GM23338 (cell line): ENCODE measurements around the gene KDSR. TPM values are rescaled to one million over a fixed set of nuclear protein-coding genes. Genes with fewer than 3 reads are reported as not detected.

Source experiments
- ATAC-seq: fragments of 200-7000 bp; cut with Tn5 transposase; 3 replicates; pipeline ENCODE4 v1.9.1; 2020
- DNase-seq: peaks from one replicate; pipeline ENCODE4 v3.0.0-alpha.2; 2015; ENCODE audit warnings: low spot score
- H2AFZ ChIP-seq: fragments of 200-600 bp; sonication (generic); 2 replicates; pipeline ENCODE4 v1.8.0; 2016; ENCODE audit warnings: antibody characterized with exemption, mild to moderate bottlenecking, moderate library complexity
- H3F3A ChIP-seq: fragments of 200-600 bp; sonication (generic); replicated peaks from 2 replicates; pipeline ENCODE4 v1.8.0; 2017; ENCODE audit warnings: antibody characterized with exemption, mixed run types, low read depth
- H3K27ac ChIP-seq: fragments of 200-600 bp; sonication (generic); 2 replicates; pipeline ENCODE4 v1.6.1; 2016; ENCODE audit warnings: low read depth
- H3K27me3 ChIP-seq: fragments of 200-600 bp; sonication (generic); 2 replicates; pipeline ENCODE4 v1.8.0; 2016; ENCODE audit warnings: mild to moderate bottlenecking, mixed run types, moderate library complexity; ENCODE audit not compliant: insufficient read depth
- H3K36me3 ChIP-seq: fragments of 200-600 bp; sonication (generic); 2 replicates; pipeline ENCODE4 v1.8.0; 2016; ENCODE audit warnings: mild to moderate bottlenecking; ENCODE audit not compliant: insufficient read depth
- H3K4me1 ChIP-seq: fragments of 200-600 bp; sonication (generic); 2 replicates; pipeline ENCODE4 v1.8.0; 2016; ENCODE audit warnings: mild to moderate bottlenecking, moderate library complexity; ENCODE audit not compliant: insufficient read depth
- H3K4me2 ChIP-seq: fragments of 200-600 bp; sonication (generic); 2 replicates; pipeline ENCODE4 v1.7.1; 2017; ENCODE audit warnings: mixed run types
- H3K4me3 ChIP-seq: fragments of 200-600 bp; sonication (generic); 2 replicates; pipeline ENCODE4 v1.6.1; 2016; ENCODE audit warnings: mixed run types
- H3K79me2 ChIP-seq: fragments of 200-600 bp; sonication (generic); replicated peaks from 2 replicates; pipeline ENCODE4 v1.8.0; 2017; ENCODE audit warnings: mild to moderate bottlenecking; ENCODE audit not compliant: insufficient read depth
- H3K9me2 ChIP-seq: fragments of 200-600 bp; sonication (generic); 2 replicates; pipeline ENCODE4 v1.8.0; 2017; ENCODE audit not compliant: insufficient read depth
- H4K20me1 ChIP-seq: fragments of 200-600 bp; sonication (generic); replicated peaks from 2 replicates; pipeline ENCODE4 v1.8.0; 2017; ENCODE audit warnings: mild to moderate bottlenecking; ENCODE audit not compliant: insufficient read depth
- H3K27ac Mint-ChIP-seq: 2 replicates; pipeline ENCODE4 v1.8.0; 2020; ENCODE audit warnings: inconsistent platforms, mild to moderate bottlenecking, moderate library complexity, mixed read lengths
- H3K27me3 Mint-ChIP-seq: 3 replicates; pipeline ENCODE4 v1.8.0; 2022; ENCODE audit warnings: low read depth, mild to moderate bottlenecking, moderate library complexity, mixed read lengths, inconsistent platforms; ENCODE audit not compliant: insufficient read depth, poor library complexity
- H3K36me3 Mint-ChIP-seq: 3 replicates; pipeline ENCODE4 v1.8.0; 2021; ENCODE audit warnings: low read depth, mild to moderate bottlenecking, inconsistent platforms, moderate library complexity, mixed read lengths
- H3K4me1 Mint-ChIP-seq: 3 replicates; pipeline ENCODE4 v1.8.0; 2020; ENCODE audit warnings: mild to moderate bottlenecking, inconsistent platforms, mixed read lengths
- H3K4me3 Mint-ChIP-seq: 3 replicates; pipeline ENCODE4 v1.8.0; 2021; ENCODE audit warnings: moderate library complexity, mild to moderate bottlenecking, inconsistent platforms, mixed read lengths
- H3K9me3 Mint-ChIP-seq: 3 replicates; pipeline ENCODE4 v1.8.0; 2020; ENCODE audit warnings: moderate library complexity, mild to moderate bottlenecking, inconsistent platforms, mixed read lengths
- CREB1 ChIP-seq: fragments of 250-450 bp; sonication (Bioruptor Pico); IDR thresholded peaks from 2 replicates; pipeline ENCODE4 v1.5.0; 2020; ENCODE audit warnings: low read depth, mild to moderate bottlenecking, moderate library complexity
- EZH2 ChIP-seq: fragments of 200-600 bp; sonication (generic); IDR thresholded peaks from one replicate; pipeline ENCODE4 v1.8.0; 2017; ENCODE audit warnings: antibody characterized with exemption, mild to moderate bottlenecking, low read depth; ENCODE audit not compliant: unreplicated experiment
- POLR2AphosphoS5 ChIP-seq: IDR thresholded peaks from 2 replicates; pipeline ENCODE4 v1.6.1; 2016; ENCODE audit warnings: antibody characterized with exemption, low read depth
- REST ChIP-seq: IDR thresholded peaks from one replicate; pipeline ENCODE4 v1.6.1; 2018; ENCODE audit warnings: antibody characterized with exemption; ENCODE audit not compliant: unreplicated experiment
- STAT1 ChIP-seq: IDR thresholded peaks from one replicate; pipeline ENCODE4 v1.6.1; 2016; ENCODE audit warnings: antibody characterized with exemption; ENCODE audit not compliant: unreplicated experiment
- ZNF114 ChIP-seq: fragments of 250-450 bp; sonication (Bioruptor Pico); IDR thresholded peaks from 2 replicates; pipeline ENCODE4 v1.5.0; 2020; ENCODE audit warnings: mild to moderate bottlenecking, moderate library complexity
- ZNF462 ChIP-seq: fragments of 250-450 bp; sonication (Bioruptor Pico); IDR thresholded peaks from 2 replicates; pipeline ENCODE4 v1.5.0; 2020; ENCODE audit warnings: mild to moderate bottlenecking, moderate library complexity
- polyA plus RNA-seq: library from polyadenylated mRNA; unstranded; fragments of >200 nt; fragmentation: Nextera tagmentation; extraction: Ambion mirVana; gene quantifications from 2 replicates; pipeline ENCODE4 v1.2.1, GENCODE V29; 2016
- total RNA-seq: library from RNA; depleted of rRNA; stranded (reverse); fragments of >200 nt; shearing (Covaris generic); gene quantifications from 2 replicates; pipeline ENCODE4 v1.2.3, GENCODE V29; 2014

The KDSR gene
- total and polyA plus RNA-seq, 2 experiments from 2014 or later = 23.7 to 36.3 TPM

DNA sequence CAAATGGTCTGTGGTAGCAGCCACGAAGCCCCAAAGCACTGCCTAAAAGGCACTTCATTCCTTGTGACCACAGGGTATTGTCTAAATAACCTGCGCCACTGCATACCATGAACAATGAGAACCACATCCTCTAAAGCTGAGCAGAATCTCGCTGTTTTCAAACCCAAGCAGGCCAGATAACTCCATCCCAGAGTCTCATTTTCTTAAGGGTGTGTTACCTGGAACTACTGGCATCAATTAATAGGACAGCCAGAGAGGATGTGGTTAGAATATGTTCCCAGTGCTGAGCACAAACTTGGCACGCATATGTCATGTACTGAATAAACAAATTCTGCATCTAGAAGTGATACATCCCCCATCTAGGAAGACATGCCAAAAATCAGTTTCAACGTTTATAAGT lies 42.3 kb upstream of the KDSR start:
- Histone ChIP-seq H3K36me3 (peaks cover 15% of the 10 kb centered on the region; the same call in 1 of the 2 replicates), H3K79me2 (peaks cover 34% of the 10 kb centered on the region), H3K9me2 (no peaks in the 10 kb centered on the region), H4K20me1 (peaks cover 6% of the 10 kb centered on the region; the same call in 1 of the 2 replicates), H3K4me2 (no peak overlapping the region), H3K27ac (no peak overlapping the region), H3F3A (no peaks in the 10 kb centered on the region), H3K4me1 (no peaks in the 10 kb centered on the region), H3K27me3 (no peaks in the 10 kb centered on the region), H2AFZ (no peak overlapping the region), H3K4me3 (no peak overlapping the region)
- Mint-ChIP-seq H3K4me1 (no peaks in the 10 kb centered on the region), H3K27ac (no peak overlapping the region), H3K36me3 (peaks cover 38% of the 10 kb centered on the region; the same call in 2 of the 3 replicates), H3K9me3 (no peaks in the 10 kb centered on the region), H3K4me3 (no peak overlapping the region), H3K27me3 (no peaks in the 10 kb centered on the region)
- ATAC-seq (no peak), DNase-seq (no peak)
- no peak for TF ChIP-seq ZNF114 (CRISPR knock-in tag)
- TF ChIP-seq STAT1 = no peak
- no peak for TF ChIP-seq CREB1 (CRISPR knock-in tag)

DNA sequence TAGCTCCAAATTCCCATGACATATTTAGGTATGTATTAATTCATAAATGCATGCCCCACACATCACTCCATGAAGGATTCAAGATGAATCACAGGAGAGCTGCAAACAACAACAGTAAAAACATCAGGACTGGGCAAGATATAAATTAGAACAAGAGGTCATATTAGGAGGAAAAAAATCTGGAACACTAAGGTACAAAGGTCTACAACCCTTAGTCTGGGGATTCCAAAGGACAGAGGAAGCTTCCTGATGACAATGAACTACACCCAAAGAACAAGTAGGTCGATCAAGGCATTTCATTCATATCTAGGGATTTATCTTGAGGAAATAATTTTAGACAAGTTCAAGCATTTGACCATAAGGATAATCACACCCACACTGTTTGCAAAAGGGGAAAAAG lies 40.7 kb upstream of the KDSR start:
- no peak overlapping the region for H3K27ac ChIP-seq
- no peak overlapping the region for H3K4me3 ChIP-seq
- no peak for DNase-seq
- no peaks in the 10 kb centered on the region for H3K9me2 ChIP-seq
- no peak for TF ChIP-seq STAT1
- TF ChIP-seq REST = no peak
- no peak for TF ChIP-seq ZNF462 (CRISPR knock-in tag)
- TF ChIP-seq ZNF114 (CRISPR knock-in tag) = no peak
- TF ChIP-seq EZH2 = no peak
- TF ChIP-seq POLR2AphosphoS5 = no peak
- Mint-ChIP-seq H3K4me1 (no peaks in the 10 kb centered on the region), H3K27ac (no peak overlapping the region), H3K27me3 (no peaks in the 10 kb centered on the region), H3K9me3 (no peaks in the 10 kb centered on the region), H3K4me3 (no peak overlapping the region), H3K36me3 (peaks cover 36% of the 10 kb centered on the region; the same call in 2 of the 3 replicates)
- H3K79me2 ChIP-seq = peaks cover 18% of the 10 kb centered on the region
- H2AFZ ChIP-seq = no peak overlapping the region
- no peaks in the 10 kb centered on the region for H3F3A ChIP-seq
- H3K36me3 ChIP-seq = peaks cover 13% of the 10 kb centered on the region; the same call in 1 of the 2 replicates
- H3K27me3 ChIP-seq = no peaks in the 10 kb centered on the region
- H3K4me2 ChIP-seq = no peak overlapping the region
- H4K20me1 ChIP-seq = peaks cover 6% of the 10 kb centered on the region; the same call in 1 of the 2 replicates
- ATAC-seq = no peak
- H3K4me1 ChIP-seq = no peaks in the 10 kb centered on the region
